Nephron (organoid): Measurements from ENCODE around the gene BDNF.

Experiments
- H3K27ac Mint-ChIP-seq, 3 experiments: 2 replicates each; pipeline ENCODE4 v1.8.0; 2020; ENCODE audit warnings: mixed read lengths in 3 of 3, mild to moderate bottlenecking in 2 of 3, moderate library complexity in 1 of 3
- H3K27me3 Mint-ChIP-seq: 2 replicates; pipeline ENCODE4 v1.8.0; 2021; ENCODE audit warnings: low read depth, mild to moderate bottlenecking, moderate library complexity, mixed read lengths
- H3K36me3 Mint-ChIP-seq: 2 replicates; pipeline ENCODE4 v1.8.0; 2020; ENCODE audit warnings: low read depth, mixed read lengths
- H3K4me1 Mint-ChIP-seq: 2 replicates; pipeline ENCODE4 v1.8.0; 2020; ENCODE audit warnings: mixed read lengths
- H3K4me3 Mint-ChIP-seq, 3 experiments: 2 replicates each; pipeline ENCODE4 v1.8.0; 2020; ENCODE audit warnings: mild to moderate bottlenecking in 3 of 3, mixed read lengths in 3 of 3, moderate library complexity in 2 of 3
- H3K9me3 Mint-ChIP-seq: 2 replicates; pipeline ENCODE4 v1.8.0; 2020; ENCODE audit warnings: mixed read lengths
- TF ChIP-seq, protein P1 (sequence below), 3 experiments: fragments of 200-600 bp; sonication (generic); IDR thresholded peaks; one replicate each; pipeline ENCODE4 v1.5.0; 2021; ENCODE audit warnings: antibody characterized with exemption in 3 of 3; ENCODE audit not compliant: unreplicated experiment in 3 of 3

Gene BDNF

DNA sequence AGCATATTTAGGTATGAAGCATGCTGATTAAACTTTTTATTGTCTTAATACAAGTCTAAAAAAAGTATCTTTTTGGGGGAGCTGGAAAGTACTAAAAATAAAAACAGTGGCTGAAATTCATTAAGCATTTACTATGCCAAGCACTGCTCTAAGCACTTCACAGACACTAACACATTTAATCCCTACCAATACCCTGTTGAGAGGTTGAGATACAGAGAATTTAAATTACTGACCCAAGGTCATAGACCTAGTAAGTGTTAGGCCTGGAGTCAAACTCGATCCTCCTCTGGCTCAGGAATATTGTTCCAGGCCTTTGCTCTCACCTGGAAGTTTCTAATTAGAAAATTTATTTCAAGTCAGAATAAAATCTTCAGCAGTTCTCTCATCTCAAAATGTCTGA is 18.6 kb downstream of the BDNF start:
- peaks cover 31% of the 10 kb centered on the region for H3K36me3 Mint-ChIP-seq
- no peaks in the 10 kb centered on the region for H3K27me3 Mint-ChIP-seq
- no peaks in the 10 kb centered on the region for H3K4me1 Mint-ChIP-seq
- no peak overlapping the region for H3K4me3 Mint-ChIP-seq
- no peak overlapping the region for H3K27ac Mint-ChIP-seq
- TF ChIP-seq, protein P1, sequence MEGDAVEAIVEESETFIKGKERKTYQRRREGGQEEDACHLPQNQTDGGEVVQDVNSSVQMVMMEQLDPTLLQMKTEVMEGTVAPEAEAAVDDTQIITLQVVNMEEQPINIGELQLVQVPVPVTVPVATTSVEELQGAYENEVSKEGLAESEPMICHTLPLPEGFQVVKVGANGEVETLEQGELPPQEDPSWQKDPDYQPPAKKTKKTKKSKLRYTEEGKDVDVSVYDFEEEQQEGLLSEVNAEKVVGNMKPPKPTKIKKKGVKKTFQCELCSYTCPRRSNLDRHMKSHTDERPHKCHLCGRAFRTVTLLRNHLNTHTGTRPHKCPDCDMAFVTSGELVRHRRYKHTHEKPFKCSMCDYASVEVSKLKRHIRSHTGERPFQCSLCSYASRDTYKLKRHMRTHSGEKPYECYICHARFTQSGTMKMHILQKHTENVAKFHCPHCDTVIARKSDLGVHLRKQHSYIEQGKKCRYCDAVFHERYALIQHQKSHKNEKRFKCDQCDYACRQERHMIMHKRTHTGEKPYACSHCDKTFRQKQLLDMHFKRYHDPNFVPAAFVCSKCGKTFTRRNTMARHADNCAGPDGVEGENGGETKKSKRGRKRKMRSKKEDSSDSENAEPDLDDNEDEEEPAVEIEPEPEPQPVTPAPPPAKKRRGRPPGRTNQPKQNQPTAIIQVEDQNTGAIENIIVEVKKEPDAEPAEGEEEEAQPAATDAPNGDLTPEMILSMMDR (IDR thresholded peaks at IDR 0.05; ENCODE audit: unreplicated experiment in 3 of 3) = no peak
- H3K9me3 Mint-ChIP-seq = peaks cover 9% of the 10 kb centered on the region

DNA sequence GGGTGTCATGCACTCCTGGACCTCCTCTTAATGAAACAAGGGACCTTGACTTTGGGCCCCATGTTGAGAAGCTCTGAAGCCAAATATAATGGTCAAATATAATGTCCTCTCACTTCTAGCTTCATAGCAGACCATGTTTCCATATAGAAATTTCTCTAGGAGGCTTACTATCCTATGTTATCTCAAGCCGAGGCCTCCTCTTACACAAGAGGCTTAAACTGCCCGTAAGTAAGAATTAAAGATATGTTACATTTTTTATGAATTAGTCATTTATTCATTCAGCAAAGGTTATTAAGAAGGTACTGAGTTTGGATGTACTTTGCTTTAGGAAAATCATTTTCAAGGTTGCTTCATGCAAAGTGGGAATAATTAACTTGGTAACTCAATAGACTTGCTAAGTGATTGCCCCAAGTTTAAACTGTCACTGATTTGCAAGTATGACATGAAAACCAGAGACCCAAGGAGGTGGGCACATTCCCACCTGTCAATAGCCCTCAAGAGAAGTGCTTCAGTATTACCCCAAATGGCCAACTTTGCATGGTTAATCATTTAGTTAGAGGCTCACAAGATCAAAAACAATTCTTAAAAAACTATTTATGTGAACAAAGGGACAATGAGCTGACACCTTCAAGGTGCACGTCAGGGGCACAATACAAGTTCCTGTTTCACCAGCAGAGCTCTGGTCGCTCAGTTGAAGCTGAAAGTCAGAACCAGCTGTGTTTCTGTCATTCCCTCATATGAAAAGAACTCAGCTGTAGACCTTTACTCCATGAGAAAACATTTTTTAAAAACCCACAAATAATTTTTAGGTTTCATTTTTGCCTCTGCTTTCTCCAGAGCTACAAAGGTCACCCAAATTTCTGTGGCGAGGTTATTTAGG is 20.9 kb downstream of the BDNF start:
- Mint-ChIP-seq H3K27ac (no peak overlapping the region), H3K4me3 (no peak overlapping the region), H3K9me3 (no peaks in the 10 kb centered on the region), H3K4me1 (peaks cover under 1% of the 10 kb centered on the region), H3K27me3 (no peaks in the 10 kb centered on the region), H3K36me3 (peaks cover 27% of the 10 kb centered on the region)
- TF ChIP-seq, protein P1 (IDR thresholded peaks at IDR 0.05; ENCODE audit: unreplicated experiment in 3 of 3) = no peak

DNA sequence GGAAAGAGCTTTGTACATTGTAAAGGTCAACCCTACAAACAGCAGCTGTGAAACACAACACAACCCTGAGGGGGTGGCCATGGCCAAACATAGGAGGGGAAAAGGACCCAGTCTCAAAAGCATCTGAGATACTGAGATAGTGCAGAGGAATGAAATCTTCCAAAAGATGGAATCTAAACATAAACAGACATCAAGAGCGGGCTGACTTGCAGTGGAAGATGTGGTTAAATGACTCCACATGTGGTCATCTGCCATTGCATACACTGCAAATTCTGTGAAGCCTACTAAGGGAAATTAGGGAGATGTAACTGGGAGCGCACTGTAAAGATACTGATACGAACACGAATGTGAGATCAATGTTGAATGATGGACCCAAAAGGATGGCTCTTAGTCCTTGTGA is 22.0 kb downstream of the BDNF start:
- H3K27me3 Mint-ChIP-seq = no peaks in the 10 kb centered on the region

DNA sequence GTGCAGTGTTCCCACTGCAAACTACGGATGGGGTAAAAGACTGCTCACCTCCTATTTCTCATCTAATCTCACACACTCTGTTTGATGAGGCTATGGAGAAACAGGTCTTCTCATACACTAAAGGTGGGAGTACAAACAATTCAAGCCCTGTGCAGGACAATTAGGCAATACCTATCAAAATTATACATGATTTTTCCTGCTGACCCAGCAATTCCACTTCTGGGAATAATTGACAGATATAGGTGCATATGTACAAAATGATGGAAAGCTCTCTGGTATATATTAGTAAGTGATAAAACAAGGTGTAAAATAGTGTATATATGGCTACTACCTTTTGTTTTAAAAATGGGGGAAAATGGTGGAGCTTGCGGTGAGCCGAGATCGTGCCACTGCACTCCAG is 23.1 kb downstream of the BDNF start:
- Mint-ChIP-seq H3K4me3 (no peak overlapping the region), H3K36me3 (peaks cover 44% of the 10 kb centered on the region), H3K4me1 (peaks cover 7% of the 10 kb centered on the region), H3K9me3 (peaks cover 3% of the 10 kb centered on the region), H3K27ac (no peak overlapping the region), H3K27me3 (no peaks in the 10 kb centered on the region)
- TF ChIP-seq, protein P1 (IDR thresholded peaks at IDR 0.05; ENCODE audit: unreplicated experiment in 3 of 3) = no peak

More for the DNA sequence above, 22.0 kb downstream of the BDNF start:
- Mint-ChIP-seq H3K9me3 (no peaks in the 10 kb centered on the region), H3K4me1 (peaks cover 7% of the 10 kb centered on the region), H3K4me3 (no peak overlapping the region), H3K27ac (no peak overlapping the region), H3K36me3 (peaks cover 38% of the 10 kb centered on the region)
- TF ChIP-seq, protein P1 (IDR thresholded peaks at IDR 0.05; ENCODE audit: unreplicated experiment in 3 of 3) = no peak

DNA sequence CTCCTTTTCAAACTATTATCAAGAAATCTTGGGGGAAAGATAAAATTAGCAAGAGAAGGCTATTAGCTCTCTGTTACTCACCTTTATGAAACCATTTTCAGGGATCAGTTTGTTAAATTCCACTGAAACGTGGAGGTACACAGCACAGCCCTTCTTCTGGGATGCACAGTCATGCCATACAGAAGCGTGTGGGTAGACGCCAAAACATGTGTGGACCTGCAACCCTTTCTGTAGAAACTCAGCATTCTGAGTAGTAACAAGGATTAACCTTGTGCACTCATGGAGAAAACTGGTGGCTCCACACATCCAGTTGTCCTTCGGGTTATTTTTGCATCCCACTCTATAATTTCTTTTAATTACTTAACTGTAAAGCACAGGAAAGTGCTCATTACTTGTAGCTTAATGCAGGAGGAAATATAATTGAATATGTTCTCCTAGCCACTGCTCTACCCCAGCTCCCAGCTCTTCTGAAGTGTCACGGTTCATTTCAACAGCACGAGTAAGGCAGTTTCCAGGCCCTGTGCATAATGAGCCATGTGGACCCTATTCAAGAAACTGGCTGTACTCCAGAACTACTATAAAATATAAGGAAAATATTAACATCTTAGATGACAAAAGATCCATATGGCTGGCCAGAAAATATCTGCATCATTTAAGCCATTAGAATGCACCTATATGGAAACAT is 26.1 kb downstream of the BDNF start:
- Mint-ChIP-seq H3K27me3 (peaks cover 4% of the 10 kb centered on the region), H3K9me3 (peaks cover 8% of the 10 kb centered on the region), H3K4me3 (no peak overlapping the region), H3K4me1 (peaks cover 7% of the 10 kb centered on the region), H3K27ac (peak overlapping the region in 2 of 3 experiments; percentile 9 to 21), H3K36me3 (peaks cover 58% of the 10 kb centered on the region)
- TF ChIP-seq, protein P1 (IDR thresholded peaks at IDR 0.05; ENCODE audit: unreplicated experiment in 3 of 3) = no peak
